ENCODE measurements around the gene PLEKHA3.

Gene PLEKHA3

DNA sequence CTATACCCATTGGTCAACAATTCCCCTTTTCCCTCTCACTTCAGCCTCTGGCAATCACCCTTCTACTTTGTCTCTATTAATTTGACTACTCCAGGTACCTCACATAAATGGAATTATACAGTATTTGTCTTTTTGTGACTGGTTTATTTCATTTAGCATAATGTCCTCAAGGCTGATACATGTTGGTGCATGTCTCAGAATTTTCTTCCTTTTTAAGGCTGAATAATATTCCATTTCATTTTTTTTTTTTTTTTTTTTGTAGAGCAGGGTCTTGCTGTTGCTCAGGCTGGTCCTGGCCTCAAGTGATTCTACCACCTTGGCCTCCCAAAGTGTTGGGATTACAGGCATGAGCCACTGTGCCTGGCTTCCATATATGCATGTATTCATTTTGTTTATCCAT lies 3.8 kb upstream of the PLEKHA3 start:
- no peaks in the 10 kb centered on the region for H3K27me3 ChIP-seq (ENCODE audit: control insufficient read depth in 1 of 2, insufficient read depth in 1 of 2, low read length in 2 of 2)
- no peak overlapping the region for H3K4me3 ChIP-seq (ENCODE audit: insufficient read depth in 1 of 2, low read depth in 1 of 2, low read length in 2 of 2)
- no peak overlapping the region for H2AK5ac ChIP-seq (ENCODE audit: low read length, severe bottlenecking)
- H3K27ac ChIP-seq (ENCODE audit: low read length, poor library complexity, severe bottlenecking) = no peak overlapping the region
- H2AFZ ChIP-seq (ENCODE audit: low read depth, low read length) = no peak overlapping the region
- no peak overlapping the region for H2BK120ac ChIP-seq (ENCODE audit: low read depth, low read length)
- H3K4ac ChIP-seq (ENCODE audit: low read depth in 1 of 2, low read length in 2 of 2) = no peak overlapping the region
- no peak overlapping the region for H3K9ac ChIP-seq (ENCODE audit: low read length)
- H3K23ac ChIP-seq (ENCODE audit: low read length in 2 of 2) = no peak overlapping the region
- no peaks in the 10 kb centered on the region for H3K9me3 ChIP-seq (ENCODE audit: control insufficient read depth, low read length)
- no peak overlapping the region for H2BK5ac ChIP-seq (ENCODE audit: low read depth, low read length, poor library complexity, severe bottlenecking)
- no peaks in the 10 kb centered on the region for H3K36me3 ChIP-seq (ENCODE audit: control insufficient read depth in 1 of 2, insufficient read depth in 2 of 2, low read depth in 1 of 2, low read length in 2 of 2)
- DNase-seq = no peak
- H3K4me1 ChIP-seq (ENCODE audit: control insufficient read depth, insufficient read depth, low read depth, low read length) = peaks cover 5% of the 10 kb centered on the region
- peaks cover 11% of the 10 kb centered on the region for H3K79me1 ChIP-seq (replicated peaks; ENCODE audit: low read length, poor library complexity, severe bottlenecking)
- no peak overlapping the region for H2BK15ac ChIP-seq (ENCODE audit: low read depth, poor library complexity, severe bottlenecking)
- no peak overlapping the region for H3K4me2 ChIP-seq (ENCODE audit: low read length, poor library complexity, severe bottlenecking)
- no peak overlapping the region for H3K18ac ChIP-seq (ENCODE audit: low read depth in 1 of 2, low read length in 2 of 2)
- H3K14ac ChIP-seq (ENCODE audit: low read length in 2 of 2) = no peak overlapping the region
- no peak overlapping the region for H4K8ac ChIP-seq (ENCODE audit: low read length)
- H2BK12ac ChIP-seq (ENCODE audit: low read length in 2 of 2) = no peak overlapping the region
- H4K91ac ChIP-seq (ENCODE audit: low read length) = no peak overlapping the region

- peak; percentile 32 for DNase-seq
- Histone ChIP-seq H3K27me3 (ENCODE audit: control insufficient read depth in 1 of 2, insufficient read depth in 1 of 2, low read length in 2 of 2) (no peaks in the 10 kb centered on the region), H2AK5ac (ENCODE audit: low read length, severe bottlenecking) (no peak overlapping the region), H3K4me1 (ENCODE audit: control insufficient read depth, insufficient read depth, low read depth, low read length) (peaks cover 8% of the 10 kb centered on the region), H3K4me3 (ENCODE audit: insufficient read depth in 1 of 2, low read depth in 1 of 2, low read length in 2 of 2) (peak overlapping the region in 1 of 2 experiments; percentile 98), H3K14ac (ENCODE audit: low read length in 2 of 2) (no peak overlapping the region), H3K9me3 (ENCODE audit: control insufficient read depth, low read length) (no peaks in the 10 kb centered on the region), H3K4me2 (ENCODE audit: low read length, poor library complexity, severe bottlenecking) (peak overlapping the region; percentile 84), H3K4ac (ENCODE audit: low read depth in 1 of 2, low read length in 2 of 2) (no peak overlapping the region), H3K9ac (ENCODE audit: low read length) (peak overlapping the region; percentile 100), H2AFZ (ENCODE audit: low read depth, low read length) (no peak overlapping the region), H3K79me1 (replicated peaks; ENCODE audit: low read length, poor library complexity, severe bottlenecking) (peaks cover 10% of the 10 kb centered on the region), H3K18ac (ENCODE audit: low read depth in 1 of 2, low read length in 2 of 2) (no peak overlapping the region), H3K36me3 (ENCODE audit: control insufficient read depth in 1 of 2, insufficient read depth in 2 of 2, low read depth in 1 of 2, low read length in 2 of 2) (no peaks in the 10 kb centered on the region), H4K91ac (ENCODE audit: low read length) (no peak overlapping the region), H2BK15ac (ENCODE audit: low read depth, poor library complexity, severe bottlenecking) (no peak overlapping the region), H2BK5ac (ENCODE audit: low read depth, low read length, poor library complexity, severe bottlenecking) (no peak overlapping the region), H2BK12ac (ENCODE audit: low read length in 2 of 2) (no peak overlapping the region), H4K8ac (ENCODE audit: low read length) (no peak overlapping the region), H3K27ac (ENCODE audit: low read length, poor library complexity, severe bottlenecking) (peak overlapping the region; percentile 23), H3K23ac (ENCODE audit: low read length in 2 of 2) (no peak overlapping the region), H2BK120ac (ENCODE audit: low read depth, low read length) (no peak overlapping the region)
- WGBS = no CpG with 5 or more reads among the region's 3 CpGs
These were observed 2.7 kb upstream of the PLEKHA3 start for GRCh38 chr2:178477443-178478129.

DNA sequence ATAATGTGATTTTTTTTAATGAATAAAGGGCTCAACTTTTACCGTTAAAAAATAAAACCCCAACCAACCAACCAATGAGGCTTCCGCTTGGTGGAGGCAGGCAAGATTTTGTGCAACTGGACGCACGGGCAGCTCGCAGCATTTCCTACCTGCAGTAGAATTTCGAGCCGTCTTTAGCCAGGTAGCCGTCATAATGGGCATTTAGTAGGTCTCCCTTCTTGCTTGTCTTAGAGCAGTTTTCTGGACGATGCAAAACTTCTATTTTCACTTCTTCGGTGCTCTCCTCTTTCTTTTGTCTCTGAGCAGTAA lies 2.2 kb upstream of the PLEKHA3 start:
- Histone ChIP-seq H2BK120ac (ENCODE audit: low read depth, low read length) (no peak overlapping the region), H3K4me1 (ENCODE audit: control insufficient read depth, insufficient read depth, low read depth, low read length) (peaks cover 8% of the 10 kb centered on the region), H2AK5ac (ENCODE audit: low read length, severe bottlenecking) (no peak overlapping the region), H3K4ac (ENCODE audit: low read depth in 1 of 2, low read length in 2 of 2) (peak overlapping the region in 1 of 2 experiments; percentile 79), H3K9ac (ENCODE audit: low read length) (peak overlapping the region; percentile 100), H3K36me3 (ENCODE audit: control insufficient read depth in 1 of 2, insufficient read depth in 2 of 2, low read depth in 1 of 2, low read length in 2 of 2) (no peaks in the 10 kb centered on the region), H3K23ac (ENCODE audit: low read length in 2 of 2) (no peak overlapping the region), H3K18ac (ENCODE audit: low read depth in 1 of 2, low read length in 2 of 2) (peak overlapping the region; percentile 81), H2AFZ (ENCODE audit: low read depth, low read length) (peak overlapping the region; percentile 77), H3K27me3 (ENCODE audit: control insufficient read depth in 1 of 2, insufficient read depth in 1 of 2, low read length in 2 of 2) (no peaks in the 10 kb centered on the region), H3K14ac (ENCODE audit: low read length in 2 of 2) (peak overlapping the region in 1 of 2 experiments; percentile 78), H2BK5ac (ENCODE audit: low read depth, low read length, poor library complexity, severe bottlenecking) (no peak overlapping the region), H3K27ac (ENCODE audit: low read length, poor library complexity, severe bottlenecking) (peak overlapping the region; percentile 89), H4K91ac (ENCODE audit: low read length) (no peak overlapping the region), H3K4me2 (ENCODE audit: low read length, poor library complexity, severe bottlenecking) (peak overlapping the region; percentile 85), H3K79me1 (replicated peaks; ENCODE audit: low read length, poor library complexity, severe bottlenecking) (peaks cover 9% of the 10 kb centered on the region), H2BK12ac (ENCODE audit: low read length in 2 of 2) (no peak overlapping the region), H4K8ac (ENCODE audit: low read length) (peak overlapping the region; percentile 84), H3K9me3 (ENCODE audit: control insufficient read depth, low read length) (no peaks in the 10 kb centered on the region), H2BK15ac (ENCODE audit: low read depth, poor library complexity, severe bottlenecking) (no peak overlapping the region), H3K4me3 (ENCODE audit: insufficient read depth in 1 of 2, low read depth in 1 of 2, low read length in 2 of 2) (peak overlapping the region; percentile 69 to 98)
- 1% methylated on average over 9 of the region's 10 CpGs for WGBS
- peak; percentile 35 for DNase-seq

DNA sequence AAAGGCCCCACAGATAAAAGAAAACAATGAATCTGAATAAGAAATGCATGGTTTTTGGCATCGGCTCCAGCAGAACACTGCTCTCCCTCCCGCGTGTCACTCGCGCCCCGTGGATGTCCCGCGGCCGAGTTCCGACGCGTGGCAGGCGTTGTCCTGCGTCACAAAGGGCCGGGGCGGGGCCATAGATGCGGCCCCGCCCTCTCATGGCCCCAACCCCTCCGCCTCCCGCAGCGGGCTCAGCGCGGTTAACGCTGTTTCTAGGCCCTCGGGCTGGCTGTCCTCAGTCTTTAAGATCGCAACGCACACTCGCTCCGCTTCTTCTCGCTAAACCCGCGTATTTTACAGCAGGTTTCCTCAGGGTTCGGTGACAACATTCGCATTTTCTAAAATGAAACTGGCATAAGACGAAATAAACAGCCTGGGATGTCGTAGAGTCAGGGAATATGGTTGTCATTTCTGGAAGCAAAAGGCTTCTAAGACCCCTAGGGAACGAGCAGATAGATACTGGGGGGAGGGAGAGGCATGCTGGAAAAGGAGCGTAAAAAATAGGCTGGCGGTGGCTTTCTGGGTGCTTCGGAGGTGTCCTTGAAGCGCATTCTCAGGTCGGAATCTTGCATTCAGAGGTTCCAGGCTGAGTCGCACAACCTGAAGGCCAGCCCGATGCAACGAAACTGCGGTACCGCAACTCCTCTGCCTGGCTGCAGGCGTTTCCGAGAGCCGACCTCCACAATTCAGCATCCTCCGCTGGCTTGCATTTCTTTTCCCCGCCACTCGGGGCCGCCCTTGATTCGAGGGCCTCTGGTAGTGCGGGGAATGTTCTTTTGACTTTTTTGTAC lies 1.6 kb upstream of the PLEKHA3 start, which contains the start of gene FKBP7:
TSS of gene FKBP7 (minus strand) at position 162 of the 836 bp plus-strand sequence. CDS start at position 61, 101 bp downstream.
- H2BK12ac ChIP-seq (ENCODE audit: low read length in 2 of 2) = peak within 1 kb of the TSS in 1 of 2 experiments; percentile 73
- H3K18ac ChIP-seq (ENCODE audit: low read depth in 1 of 2, low read length in 2 of 2) = peak within 1 kb of the TSS; percentile 81
- H3K4me1 ChIP-seq (ENCODE audit: control insufficient read depth, insufficient read depth, low read depth, low read length) = peaks cover 8% of the 10 kb centered on the region
- H3K4me3 ChIP-seq (ENCODE audit: insufficient read depth in 1 of 2, low read depth in 1 of 2, low read length in 2 of 2) = peak within 1 kb of the TSS; percentile 69 to 98
- 2% methylated on average over 56 of the region's 56 CpGs for WGBS
- no peaks in the 10 kb centered on the region for H3K27me3 ChIP-seq (ENCODE audit: control insufficient read depth in 1 of 2, insufficient read depth in 1 of 2, low read length in 2 of 2)
- H2BK5ac ChIP-seq (ENCODE audit: low read depth, low read length, poor library complexity, severe bottlenecking) = no peak within 1 kb of the TSS
- H3K9me3 ChIP-seq (ENCODE audit: control insufficient read depth, low read length) = no peaks in the 10 kb centered on the region
- peak within 1 kb of the TSS; percentile 85 for H3K4me2 ChIP-seq (ENCODE audit: low read length, poor library complexity, severe bottlenecking)
- peak within 1 kb of the TSS; percentile 29 for H2AK5ac ChIP-seq (ENCODE audit: low read length, severe bottlenecking)
- peak within 1 kb of the TSS in 1 of 2 experiments; percentile 79 for H3K4ac ChIP-seq (ENCODE audit: low read depth in 1 of 2, low read length in 2 of 2)
- peak within 1 kb of the TSS; percentile 77 for H2AFZ ChIP-seq (ENCODE audit: low read depth, low read length)
- peak within 1 kb of the TSS; percentile 100 for H3K9ac ChIP-seq (ENCODE audit: low read length)
- H3K79me1 ChIP-seq (replicated peaks; ENCODE audit: low read length, poor library complexity, severe bottlenecking) = peaks cover 8% of the 10 kb centered on the region
- H4K8ac ChIP-seq (ENCODE audit: low read length) = peak within 1 kb of the TSS; percentile 85
- no peaks in the 10 kb centered on the region for H3K36me3 ChIP-seq (ENCODE audit: control insufficient read depth in 1 of 2, insufficient read depth in 2 of 2, low read depth in 1 of 2, low read length in 2 of 2)
- peak within 1 kb of the TSS in 1 of 2 experiments; percentile 78 for H3K14ac ChIP-seq (ENCODE audit: low read length in 2 of 2)
- peak within 1 kb of the TSS; percentile 78 for H2BK15ac ChIP-seq (ENCODE audit: low read depth, poor library complexity, severe bottlenecking)
- peak within 1 kb of the TSS; percentile 71 for H4K91ac ChIP-seq (ENCODE audit: low read length)
- H2BK120ac ChIP-seq (ENCODE audit: low read depth, low read length) = no peak within 1 kb of the TSS
- DNase-seq = peak; percentile 90
- H3K27ac ChIP-seq (ENCODE audit: low read length, poor library complexity, severe bottlenecking) = peak within 1 kb of the TSS; percentile 92
- H3K23ac ChIP-seq (ENCODE audit: low read length in 2 of 2) = peak within 1 kb of the TSS in 1 of 2 experiments; percentile 50
